ENCODE data around the gene NSDHL.

GRCh38 chrX:152819732-152820131 is 11.1 kb upstream of the NSDHL start:
- TF ChIP-seq EZH2phosphoT487 (IDR thresholded peaks at IDR 0.05; ENCODE audit: unreplicated experiment) = no peak
- no peak for TF ChIP-seq CTCF (conservative IDR thresholded peaks at IDR 0.05; ENCODE audit: low read depth in 2 of 2)
- no peak for TF ChIP-seq EZH2 (IDR thresholded peaks at IDR 0.05; ENCODE audit: low read depth, unreplicated experiment)
- TF ChIP-seq, protein P1, sequence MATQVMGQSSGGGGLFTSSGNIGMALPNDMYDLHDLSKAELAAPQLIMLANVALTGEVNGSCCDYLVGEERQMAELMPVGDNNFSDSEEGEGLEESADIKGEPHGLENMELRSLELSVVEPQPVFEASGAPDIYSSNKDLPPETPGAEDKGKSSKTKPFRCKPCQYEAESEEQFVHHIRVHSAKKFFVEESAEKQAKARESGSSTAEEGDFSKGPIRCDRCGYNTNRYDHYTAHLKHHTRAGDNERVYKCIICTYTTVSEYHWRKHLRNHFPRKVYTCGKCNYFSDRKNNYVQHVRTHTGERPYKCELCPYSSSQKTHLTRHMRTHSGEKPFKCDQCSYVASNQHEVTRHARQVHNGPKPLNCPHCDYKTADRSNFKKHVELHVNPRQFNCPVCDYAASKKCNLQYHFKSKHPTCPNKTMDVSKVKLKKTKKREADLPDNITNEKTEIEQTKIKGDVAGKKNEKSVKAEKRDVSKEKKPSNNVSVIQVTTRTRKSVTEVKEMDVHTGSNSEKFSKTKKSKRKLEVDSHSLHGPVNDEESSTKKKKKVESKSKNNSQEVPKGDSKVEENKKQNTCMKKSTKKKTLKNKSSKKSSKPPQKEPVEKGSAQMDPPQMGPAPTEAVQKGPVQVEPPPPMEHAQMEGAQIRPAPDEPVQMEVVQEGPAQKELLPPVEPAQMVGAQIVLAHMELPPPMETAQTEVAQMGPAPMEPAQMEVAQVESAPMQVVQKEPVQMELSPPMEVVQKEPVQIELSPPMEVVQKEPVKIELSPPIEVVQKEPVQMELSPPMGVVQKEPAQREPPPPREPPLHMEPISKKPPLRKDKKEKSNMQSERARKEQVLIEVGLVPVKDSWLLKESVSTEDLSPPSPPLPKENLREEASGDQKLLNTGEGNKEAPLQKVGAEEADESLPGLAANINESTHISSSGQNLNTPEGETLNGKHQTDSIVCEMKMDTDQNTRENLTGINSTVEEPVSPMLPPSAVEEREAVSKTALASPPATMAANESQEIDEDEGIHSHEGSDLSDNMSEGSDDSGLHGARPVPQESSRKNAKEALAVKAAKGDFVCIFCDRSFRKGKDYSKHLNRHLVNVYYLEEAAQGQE (IDR thresholded peaks at IDR 0.05; ENCODE audit: unreplicated experiment) = no peak
- no peak for TF ChIP-seq STAT1 (IDR thresholded peaks at IDR 0.05; ENCODE audit: unreplicated experiment)
- no peak for TF ChIP-seq POLR2AphosphoS5 (IDR thresholded peaks at IDR 0.05; ENCODE audit: low read depth)
- TF ChIP-seq JUNB (IDR thresholded peaks at IDR 0.05; ENCODE audit: unreplicated experiment) = no peak
- TF ChIP-seq ZNF331 (CRISPR knock-in tag; IDR thresholded peaks at IDR 0.05; ENCODE audit: low read depth) = no peak
- no peak for TF ChIP-seq ZNF114 (CRISPR knock-in tag; IDR thresholded peaks at IDR 0.05)
- TF ChIP-seq, protein P2, sequence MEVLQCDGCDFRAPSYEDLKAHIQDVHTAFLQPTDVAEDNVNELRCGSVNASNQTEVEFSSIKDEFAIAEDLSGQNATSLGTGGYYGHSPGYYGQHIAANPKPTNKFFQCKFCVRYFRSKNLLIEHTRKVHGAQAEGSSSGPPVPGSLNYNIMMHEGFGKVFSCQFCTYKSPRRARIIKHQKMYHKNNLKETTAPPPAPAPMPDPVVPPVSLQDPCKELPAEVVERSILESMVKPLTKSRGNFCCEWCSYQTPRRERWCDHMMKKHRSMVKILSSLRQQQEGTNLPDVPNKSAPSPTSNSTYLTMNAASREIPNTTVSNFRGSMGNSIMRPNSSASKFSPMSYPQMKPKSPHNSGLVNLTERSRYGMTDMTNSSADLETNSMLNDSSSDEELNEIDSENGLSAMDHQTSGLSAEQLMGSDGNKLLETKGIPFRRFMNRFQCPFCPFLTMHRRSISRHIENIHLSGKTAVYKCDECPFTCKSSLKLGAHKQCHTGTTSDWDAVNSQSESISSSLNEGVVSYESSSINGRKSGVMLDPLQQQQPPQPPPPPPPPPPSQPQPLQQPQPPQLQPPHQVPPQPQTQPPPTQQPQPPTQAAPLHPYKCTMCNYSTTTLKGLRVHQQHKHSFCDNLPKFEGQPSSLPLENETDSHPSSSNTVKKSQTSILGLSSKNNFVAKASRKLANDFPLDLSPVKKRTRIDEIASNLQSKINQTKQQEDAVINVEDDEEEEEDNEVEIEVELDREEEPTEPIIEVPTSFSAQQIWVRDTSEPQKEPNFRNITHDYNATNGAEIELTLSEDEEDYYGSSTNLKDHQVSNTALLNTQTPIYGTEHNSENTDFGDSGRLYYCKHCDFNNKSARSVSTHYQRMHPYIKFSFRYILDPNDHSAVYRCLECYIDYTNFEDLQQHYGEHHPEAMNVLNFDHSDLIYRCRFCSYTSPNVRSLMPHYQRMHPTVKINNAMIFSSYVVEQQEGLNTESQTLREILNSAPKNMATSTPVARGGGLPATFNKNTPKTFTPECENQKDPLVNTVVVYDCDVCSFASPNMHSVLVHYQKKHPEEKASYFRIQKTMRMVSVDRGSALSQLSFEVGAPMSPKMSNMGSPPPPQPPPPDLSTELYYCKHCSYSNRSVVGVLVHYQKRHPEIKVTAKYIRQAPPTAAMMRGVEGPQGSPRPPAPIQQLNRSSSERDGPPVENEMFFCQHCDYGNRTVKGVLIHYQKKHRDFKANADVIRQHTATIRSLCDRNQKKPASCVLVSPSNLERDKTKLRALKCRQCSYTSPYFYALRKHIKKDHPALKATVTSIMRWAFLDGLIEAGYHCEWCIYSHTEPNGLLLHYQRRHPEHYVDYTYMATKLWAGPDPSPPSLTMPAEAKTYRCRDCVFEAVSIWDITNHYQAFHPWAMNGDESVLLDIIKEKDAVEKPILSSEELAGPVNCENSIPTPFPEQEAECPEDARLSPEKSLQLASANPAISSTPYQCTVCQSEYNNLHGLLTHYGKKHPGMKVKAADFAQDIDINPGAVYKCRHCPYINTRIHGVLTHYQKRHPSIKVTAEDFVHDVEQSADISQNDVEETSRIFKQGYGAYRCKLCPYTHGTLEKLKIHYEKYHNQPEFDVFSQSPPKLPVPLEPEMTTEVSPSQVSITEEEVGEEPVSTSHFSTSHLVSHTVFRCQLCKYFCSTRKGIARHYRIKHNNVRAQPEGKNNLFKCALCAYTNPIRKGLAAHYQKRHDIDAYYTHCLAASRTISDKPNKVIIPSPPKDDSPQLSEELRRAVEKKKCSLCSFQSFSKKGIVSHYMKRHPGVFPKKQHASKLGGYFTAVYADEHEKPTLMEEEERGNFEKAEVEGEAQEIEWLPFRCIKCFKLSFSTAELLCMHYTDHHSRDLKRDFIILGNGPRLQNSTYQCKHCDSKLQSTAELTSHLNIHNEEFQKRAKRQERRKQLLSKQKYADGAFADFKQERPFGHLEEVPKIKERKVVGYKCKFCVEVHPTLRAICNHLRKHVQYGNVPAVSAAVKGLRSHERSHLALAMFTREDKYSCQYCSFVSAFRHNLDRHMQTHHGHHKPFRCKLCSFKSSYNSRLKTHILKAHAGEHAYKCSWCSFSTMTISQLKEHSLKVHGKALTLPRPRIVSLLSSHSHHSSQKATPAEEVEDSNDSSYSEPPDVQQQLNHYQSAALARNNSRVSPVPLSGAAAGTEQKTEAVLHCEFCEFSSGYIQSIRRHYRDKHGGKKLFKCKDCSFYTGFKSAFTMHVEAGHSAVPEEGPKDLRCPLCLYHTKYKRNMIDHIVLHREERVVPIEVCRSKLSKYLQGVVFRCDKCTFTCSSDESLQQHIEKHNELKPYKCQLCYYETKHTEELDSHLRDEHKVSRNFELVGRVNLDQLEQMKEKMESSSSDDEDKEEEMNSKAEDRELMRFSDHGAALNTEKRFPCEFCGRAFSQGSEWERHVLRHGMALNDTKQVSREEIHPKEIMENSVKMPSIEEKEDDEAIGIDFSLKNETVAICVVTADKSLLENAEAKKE (CRISPR knock-in tag; IDR thresholded peaks at IDR 0.05) = no peak
- no peak for TF ChIP-seq ETS1 (IDR thresholded peaks at IDR 0.05)
- TF ChIP-seq CREB1 (CRISPR knock-in tag; IDR thresholded peaks at IDR 0.05; ENCODE audit: low read depth) = no peak
- no peak for TF ChIP-seq NANOG (IDR thresholded peaks at IDR 0.05; ENCODE audit: borderline replicate concordance)
